ENCODE data around the gene NAA40.

DNA sequence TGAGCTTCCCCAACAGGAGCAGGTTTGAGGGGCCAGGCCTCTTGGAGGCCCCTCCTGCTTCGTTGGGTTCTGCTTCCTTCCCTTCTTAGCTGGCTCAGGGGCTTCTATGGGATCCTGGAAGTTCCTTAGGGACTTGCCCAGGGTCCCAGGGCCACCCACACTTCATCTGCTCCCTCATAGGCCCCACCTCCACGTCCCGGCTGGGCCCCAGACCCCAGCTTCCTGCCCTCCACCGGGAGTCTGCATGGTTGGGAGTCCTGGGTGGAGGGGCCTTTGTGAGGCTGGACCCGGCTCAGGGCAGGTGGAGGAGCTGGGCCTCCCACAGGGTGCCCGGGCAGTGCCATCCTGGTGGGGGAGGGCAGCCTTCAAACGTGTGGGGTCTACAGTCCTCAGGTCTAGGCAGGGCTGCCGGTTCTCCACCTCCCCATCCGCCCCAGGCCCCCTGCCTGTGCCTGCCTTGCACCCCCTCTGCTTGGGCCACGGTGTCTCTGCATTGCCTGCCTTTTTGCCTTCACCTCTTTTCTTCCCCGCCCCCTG is 59.1 kb downstream of the NAA40 start:
- no peak for TF ChIP-seq POLR2A (IDR thresholded peaks at IDR 0.05)
- no peak for TF ChIP-seq CTCF (IDR thresholded peaks at IDR 0.05)

All from gastroesophageal sphincter (tissue), 3 donors.